GM12872 (cell line): Measurements from ENCODE around the gene DNLZ.

ENCODE experiments used
- CTCF ChIP-seq: IDR thresholded peaks from 3 replicates; pipeline ENCODE4 v1.5.1; 2011; ENCODE audit warnings: low read depth, mild to moderate bottlenecking, low read length, moderate library complexity; ENCODE audit not compliant: insufficient read depth

Gene DNLZ

GRCh38 chr9:136322756-136323330, 40.7 kb downstream of the DNLZ start:
- no peak for TF ChIP-seq CTCF

- no peak for TF ChIP-seq CTCF
Observed at GRCh38 chr9:136321561-136321960, 42.0 kb downstream of the DNLZ start.

GRCh38 chr9:136318776-136319241, 44.7 kb downstream of the DNLZ start:
- TF ChIP-seq CTCF, result no peak

GRCh38 chr9:136318111-136318775, 45.3 kb downstream of the DNLZ start:
- TF ChIP-seq CTCF, result no peak

- TF ChIP-seq CTCF, result no peak
Observed at GRCh38 chr9:136317695-136318094, 45.8 kb downstream of the DNLZ start.

- no peak for TF ChIP-seq CTCF
Observed at GRCh38 chr9:136316896-136317676, 46.5 kb downstream of the DNLZ start.

GRCh38 chr9:136316271-136316751, 47.2 kb downstream of the DNLZ start:
- TF ChIP-seq CTCF, result no peak
